Heart right ventricle (tissue), 16 donors: Measurements from ENCODE around the gene CCDC172. TPM values are rescaled to one million over a fixed set of nuclear protein-coding genes. Genes with fewer than 3 reads are reported as not detected.

Experiments used
- ATAC-seq, 8 donors: fragments of 200-7000 bp; cut with Tn5 transposase; one replicate each; pipeline ENCODE4 v1.9.1; 2020; ENCODE audit warnings: mild to moderate bottlenecking in 8 of 8, moderate library complexity in 8 of 8, moderate number of reproducible peaks in 1 of 8
- DNase-seq, 2 donors: peaks; one replicate each; pipeline ENCODE4 v3.0.0-alpha.2; 2020
- H3K27ac ChIP-seq, 10 donors: fragments of 200-600 bp; sonication (generic) in 2 of 10; one replicate each; pipeline versions ENCODE4 v1.5.0 to v1.8.0; 2020 to 2022; ENCODE audit warnings: mild to moderate bottlenecking in 3 of 10
- H3K27me3 ChIP-seq, 7 donors: fragments of 200-600 bp; one replicate each; pipeline ENCODE4 v1.8.0; 2021 to 2022; ENCODE audit warnings: mild to moderate bottlenecking in 2 of 7
- H3K36me3 ChIP-seq, 9 donors: fragments of 200-600 bp; sonication (generic) in 1 of 9; one replicate each; pipeline versions ENCODE4 v1.5.0 to v1.8.0; 2020 to 2022; ENCODE audit warnings: mild to moderate bottlenecking in 2 of 9
- H3K4me1 ChIP-seq, 9 donors: fragments of 200-600 bp; sonication (generic) in 1 of 9; one replicate each; pipeline versions ENCODE4 v1.5.0 to v1.8.0; 2020 to 2022; ENCODE audit warnings: mild to moderate bottlenecking in 4 of 9
- H3K4me3 ChIP-seq, 10 donors: fragments of 200-600 bp; sonication (generic) in 2 of 10; one replicate each; pipeline versions ENCODE4 v1.5.0 to v1.8.0; 2020 to 2022; ENCODE audit warnings: mild to moderate bottlenecking in 7 of 10, moderate library complexity in 2 of 10
- H3K9me3 ChIP-seq, 11 donors: fragments of 200-600 bp in 10 of 11; sonication (generic) in 2 of 11; one replicate each; pipeline versions ENCODE4 v1.5.0 to v1.8.0; 2013 to 2022; ENCODE audit warnings: mild to moderate bottlenecking in 2 of 11, control low read depth in 1 of 11, moderate library complexity in 1 of 11
- CTCF ChIP-seq, 9 donors: fragments of 200-600 bp; sonication (generic) in 2 of 9; IDR thresholded peaks; one replicate each; pipeline versions ENCODE4 v1.5.0 to v1.8.0; 2021 to 2022; ENCODE audit warnings: antibody characterized with exemption in 9 of 9, mild to moderate bottlenecking in 5 of 9, moderate library complexity in 1 of 9
- WGBS, 2 donors: extraction: QIAGEN DNeasy Blood & Tissue Kit; methylation state at CpG; one replicate each; pipeline ENCODE4 v1.1.7; 2013; ENCODE audit warnings: inconsistent platforms in 1 of 2; 5-methylcytosine and 5-hydroxymethylcytosine counted together
- intact Hi-C, 10 donors: fragments of 100-400 bp; cut with DNase I; formaldehyde crosslinking; loops; one replicate each; pipeline versions ENCODE4 v1.11.1 to v1.14.2; 2022
- polyA plus RNA-seq, 2 donors: library from polyadenylated mRNA; stranded (reverse); fragments of 200-250 nt; gene quantifications; one replicate each; pipeline ENCODE4 v1.2.3, GENCODE V29; 2013
- total RNA-seq, 10 donors: library from RNA; stranded (reverse); fragmentation: NEBNext Ultra II Directional in 3 of 10; extraction: Animal tissue kit (Norgen Biotek cat#: 25700) in 3 of 10; gene quantifications; one replicate each; pipeline versions ENCODE4 v1.2.1 to v1.2.4, GENCODE V29; 2021 to 2023
- donor health status: Arrhythmogenic right ventricular cardiomyopathy.
- donor health status: ischemic (EF 13 %, LVEDD 7.1; RV severe dilation, severe dysfunction).
- donor health status: healthy with polysubstance abuse.
- donor health status: DM: no; HTN: yes; CAD: no.
- donor health status: DM: no; HTN: no; CAD: no.
- donor health status: ischemic (EF 25% LVEDD 6.9; RV normal size, moderate dysfunction).
- donor health status: ischemic (EF 25% LVEDD 5.7; RV mildly dilated, moderate dysfunction).
- donor health status: healthy.
- donor health status: DM: yes; HTN: yes; CAD: no.
- donor health status: Ischemic cardiomyopathy.
- donor health status: ischemic (EF 35%, LVEDD 5.7; RV mildly dilated, moderate dysfunction).
- donor health status: nonischemic (EF 11% LVEDD 7.7; RV severe dilation, severe dysfunction).
- donor health status: DM: yes; HTN: yes; CAD: no.
- donor health status: PGD.
- donor health status: ischemic (EF 29% LVEDD 5.4; RV normal size, mild dysfunction).
- donor health status: nonischemic (EF 23%, LVEDD 6.1; RV moderate dilation, normal function).

The CCDC172 gene
- total and polyA plus RNA-seq, 12 donors, result not detected

DNA sequence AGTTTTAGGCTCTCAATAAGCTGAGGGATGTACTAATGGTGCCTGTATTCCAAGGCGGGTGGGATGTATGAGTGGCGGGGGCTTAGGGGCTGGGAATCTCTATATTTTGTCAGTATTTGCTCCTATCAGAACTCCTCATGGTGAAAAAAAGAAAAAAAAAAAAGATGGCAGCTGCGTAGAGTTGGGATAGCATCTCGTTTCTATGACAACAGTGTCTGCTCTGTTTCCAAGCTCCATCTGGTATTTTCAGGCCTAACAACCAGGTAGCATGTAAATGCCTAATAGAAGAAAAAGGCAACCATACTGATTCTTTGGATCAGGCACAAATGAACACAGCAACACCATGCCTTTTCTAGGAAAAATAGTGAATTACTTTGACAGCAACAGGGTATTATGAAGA lies 11.7 kb upstream of the CCDC172 start:
- no peak for DNase-seq
- TF ChIP-seq CTCF (IDR thresholded peaks at IDR 0.05), result no peak
- Histone ChIP-seq H3K27me3 (peaks cover 0 to 3% (median 0%) of the 10 kb centered on the region in 7 donors), H3K4me1 (no peaks in the 10 kb centered on the region), H3K36me3 (no peaks in the 10 kb centered on the region), H3K27ac (no peak overlapping the region), H3K9me3 (no peaks in the 10 kb centered on the region), H3K4me3 (no peak overlapping the region)
- WGBS, 2 donors, result 83 to 86% methylated on average over 4 of the region's 4 CpGs
- ATAC-seq, result no peak
- intact Hi-C loops, result no loop called here

- no peak overlapping the region for H3K27ac ChIP-seq
- no peaks in the 10 kb centered on the region for H3K4me1 ChIP-seq
- DNase-seq (no peak), ATAC-seq (no peak)
- intact Hi-C loops, result no loop called here
- WGBS, 2 donors, result 20 to 23% methylated on average over 2 of the region's 2 CpGs
- TF ChIP-seq CTCF (IDR thresholded peaks at IDR 0.05), result no peak
- no peaks in the 10 kb centered on the region for H3K27me3 ChIP-seq
- no peak overlapping the region for H3K4me3 ChIP-seq
- H3K9me3 ChIP-seq, result no peaks in the 10 kb centered on the region
- no peaks in the 10 kb centered on the region for H3K36me3 ChIP-seq
Observed at GRCh38 chr10:116316503-116316902, 7.7 kb upstream of the CCDC172 start.

GRCh38 chr10:116324951-116325635 lies 845 bp downstream of the CCDC172 start:
- ATAC-seq (no peak), DNase-seq (no peak)
- Histone ChIP-seq H3K4me1 (no peaks in the 10 kb centered on the region), H3K27me3 (peaks cover 0 to 25% (median 7%) of the 10 kb centered on the region in 7 donors), H3K36me3 (no peaks in the 10 kb centered on the region), H3K9me3 (peaks cover 0 to 5% (median 0%) of the 10 kb centered on the region in 11 donors), H3K4me3 (no peak overlapping the region), H3K27ac (no peak overlapping the region)
- TF ChIP-seq CTCF (IDR thresholded peaks at IDR 0.05), result no peak
- 26 to 33% methylated on average over 17 of the region's 17 CpGs for WGBS, 2 donors
- intact Hi-C loops, result no loop called here

GRCh38 chr10:116325987-116326386 lies 1.7 kb downstream of the CCDC172 start:
- Histone ChIP-seq H3K27ac (no peak overlapping the region), H3K4me3 (no peak overlapping the region), H3K4me1 (no peaks in the 10 kb centered on the region), H3K27me3 (peaks cover 0 to 25% (median 7%) of the 10 kb centered on the region in 7 donors), H3K9me3 (peaks cover 0 to 5% (median 0%) of the 10 kb centered on the region in 11 donors), H3K36me3 (no peaks in the 10 kb centered on the region)
- ATAC-seq, result no peak
- TF ChIP-seq CTCF (IDR thresholded peaks at IDR 0.05), result no peak
- intact Hi-C loops, result no loop called here
- 69 to 71% methylated on average over 2 of the region's 2 CpGs for WGBS, 2 donors
- no peak for DNase-seq
